ENCODE data around the gene PGR.

PGR gene

GRCh38 chr11:101113540-101113939 lies 16.1 kb downstream of the PGR start:
- Histone ChIP-seq H3K27me3 (ENCODE audit: low read length) (no peaks in the 10 kb centered on the region), H2AFZ (ENCODE audit: low read depth, low read length, severe bottlenecking) (no peak overlapping the region), H3K27ac (ENCODE audit: low read depth, low read length) (no peak overlapping the region), H3K4me2 (ENCODE audit: low read depth, low read length, poor library complexity, severe bottlenecking) (no peak overlapping the region), H3K9me3 (ENCODE audit: insufficient read depth, low read length) (no peaks in the 10 kb centered on the region), H3F3A (ENCODE audit: insufficient read depth) (no peaks in the 10 kb centered on the region), H4K20me1 (ENCODE audit: low read depth, low read length) (no peaks in the 10 kb centered on the region), H3K9me2 (replicated peaks; ENCODE audit: insufficient read depth, low read length) (no peaks in the 10 kb centered on the region), H3K4me3 (ENCODE audit: insufficient read depth, low read length, poor library complexity, severe bottlenecking) (no peak overlapping the region), H3K9ac (ENCODE audit: low read length) (no peak overlapping the region), H3K79me2 (ENCODE audit: insufficient read depth, low read length) (no peaks in the 10 kb centered on the region), H3K36me3 (ENCODE audit: low read length) (no peaks in the 10 kb centered on the region)
- TF ChIP-seq EZH2phosphoT487 (conservative IDR thresholded peaks at IDR 0.05; ENCODE audit: low read length) (no peak), CTCF (IDR thresholded peaks at IDR 0.05; ENCODE audit: insufficient read depth, low read length, poor library complexity, severe bottlenecking) (no peak)

- no peak overlapping the region for H3K9ac ChIP-seq (ENCODE audit: low read length)
- TF ChIP-seq EZH2phosphoT487 (conservative IDR thresholded peaks at IDR 0.05; ENCODE audit: low read length) (no peak), CTCF (IDR thresholded peaks at IDR 0.05; ENCODE audit: insufficient read depth, low read length, poor library complexity, severe bottlenecking) (no peak)
- no peak overlapping the region for H2AFZ ChIP-seq (ENCODE audit: low read depth, low read length, severe bottlenecking)
- no peaks in the 10 kb centered on the region for H3K79me2 ChIP-seq (ENCODE audit: insufficient read depth, low read length)
- no peaks in the 10 kb centered on the region for H3F3A ChIP-seq (ENCODE audit: insufficient read depth)
- no peak overlapping the region for H3K4me3 ChIP-seq (ENCODE audit: insufficient read depth, low read length, poor library complexity, severe bottlenecking)
- no peaks in the 10 kb centered on the region for H3K9me3 ChIP-seq (ENCODE audit: insufficient read depth, low read length)
- H3K27ac ChIP-seq (ENCODE audit: low read depth, low read length), result no peak overlapping the region
- H3K9me2 ChIP-seq (replicated peaks; ENCODE audit: insufficient read depth, low read length), result no peaks in the 10 kb centered on the region
- H3K27me3 ChIP-seq (ENCODE audit: low read length), result no peaks in the 10 kb centered on the region
- H3K4me2 ChIP-seq (ENCODE audit: low read depth, low read length, poor library complexity, severe bottlenecking), result no peak overlapping the region
- no peaks in the 10 kb centered on the region for H4K20me1 ChIP-seq (ENCODE audit: low read depth, low read length)
- no peaks in the 10 kb centered on the region for H3K36me3 ChIP-seq (ENCODE audit: low read length)
Measured at GRCh38 chr11:101104716-101105115, 24.9 kb downstream of the PGR start.

DNA sequence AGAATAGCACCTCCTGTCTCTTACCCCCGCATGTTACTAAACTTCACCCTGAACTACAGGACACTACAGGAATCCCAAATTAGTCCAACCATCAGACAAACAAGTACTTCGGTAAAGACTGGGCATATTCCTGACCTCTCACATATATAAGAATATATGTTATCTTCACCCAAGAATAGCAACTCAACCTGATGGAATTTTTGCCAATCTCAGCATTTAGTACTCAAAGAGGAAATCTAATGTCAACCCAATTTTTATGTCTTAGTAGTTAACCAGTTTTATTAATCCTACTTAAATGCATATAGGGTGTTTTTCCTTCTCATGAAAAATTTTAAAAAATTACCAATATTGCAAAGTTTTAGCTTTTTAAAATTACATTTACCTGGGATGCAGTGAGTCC lies 26.2 kb downstream of the PGR start:
- Histone ChIP-seq H3K9me3 (ENCODE audit: insufficient read depth, low read length) (no peaks in the 10 kb centered on the region), H3F3A (ENCODE audit: insufficient read depth) (no peaks in the 10 kb centered on the region), H3K27me3 (ENCODE audit: low read length) (no peaks in the 10 kb centered on the region), H3K4me3 (ENCODE audit: insufficient read depth, low read length, poor library complexity, severe bottlenecking) (no peak overlapping the region), H3K79me2 (ENCODE audit: insufficient read depth, low read length) (no peaks in the 10 kb centered on the region), H2AFZ (ENCODE audit: low read depth, low read length, severe bottlenecking) (no peak overlapping the region), H4K20me1 (ENCODE audit: low read depth, low read length) (no peaks in the 10 kb centered on the region), H3K36me3 (ENCODE audit: low read length) (no peaks in the 10 kb centered on the region), H3K9me2 (replicated peaks; ENCODE audit: insufficient read depth, low read length) (no peaks in the 10 kb centered on the region), H3K27ac (ENCODE audit: low read depth, low read length) (no peak overlapping the region), H3K4me2 (ENCODE audit: low read depth, low read length, poor library complexity, severe bottlenecking) (no peak overlapping the region), H3K9ac (ENCODE audit: low read length) (no peak overlapping the region)
- no peak for TF ChIP-seq EZH2phosphoT487 (conservative IDR thresholded peaks at IDR 0.05; ENCODE audit: low read length)
- TF ChIP-seq CTCF (IDR thresholded peaks at IDR 0.05; ENCODE audit: insufficient read depth, low read length, poor library complexity, severe bottlenecking), result no peak

GRCh38 chr11:101100601-101101000 lies 29.0 kb downstream of the PGR start:
- H3K9ac ChIP-seq (ENCODE audit: low read length), result no peak overlapping the region
- no peaks in the 10 kb centered on the region for H3K9me3 ChIP-seq (ENCODE audit: insufficient read depth, low read length)
- H2AFZ ChIP-seq (ENCODE audit: low read depth, low read length, severe bottlenecking), result no peak overlapping the region
- H3K79me2 ChIP-seq (ENCODE audit: insufficient read depth, low read length), result no peaks in the 10 kb centered on the region
- H3K36me3 ChIP-seq (ENCODE audit: low read length), result no peaks in the 10 kb centered on the region
- H3K4me2 ChIP-seq (ENCODE audit: low read depth, low read length, poor library complexity, severe bottlenecking), result no peak overlapping the region
- H3K27me3 ChIP-seq (ENCODE audit: low read length), result no peaks in the 10 kb centered on the region
- H3K27ac ChIP-seq (ENCODE audit: low read depth, low read length), result no peak overlapping the region
- no peaks in the 10 kb centered on the region for H3K9me2 ChIP-seq (replicated peaks; ENCODE audit: insufficient read depth, low read length)
- no peaks in the 10 kb centered on the region for H4K20me1 ChIP-seq (ENCODE audit: low read depth, low read length)
- H3K4me3 ChIP-seq (ENCODE audit: insufficient read depth, low read length, poor library complexity, severe bottlenecking), result no peak overlapping the region
- no peaks in the 10 kb centered on the region for H3F3A ChIP-seq (ENCODE audit: insufficient read depth)
- TF ChIP-seq CTCF (IDR thresholded peaks at IDR 0.05; ENCODE audit: insufficient read depth, low read length, poor library complexity, severe bottlenecking) (no peak), EZH2phosphoT487 (conservative IDR thresholded peaks at IDR 0.05; ENCODE audit: low read length) (no peak)

All from SU-DHL-6 (cell line).